ENCODE data around the gene RING1.

The RING1 gene

GRCh38 chr6:33172688-33173534 lies 35.4 kb upstream of the RING1 start:
- no peak for DNase-seq

DNA sequence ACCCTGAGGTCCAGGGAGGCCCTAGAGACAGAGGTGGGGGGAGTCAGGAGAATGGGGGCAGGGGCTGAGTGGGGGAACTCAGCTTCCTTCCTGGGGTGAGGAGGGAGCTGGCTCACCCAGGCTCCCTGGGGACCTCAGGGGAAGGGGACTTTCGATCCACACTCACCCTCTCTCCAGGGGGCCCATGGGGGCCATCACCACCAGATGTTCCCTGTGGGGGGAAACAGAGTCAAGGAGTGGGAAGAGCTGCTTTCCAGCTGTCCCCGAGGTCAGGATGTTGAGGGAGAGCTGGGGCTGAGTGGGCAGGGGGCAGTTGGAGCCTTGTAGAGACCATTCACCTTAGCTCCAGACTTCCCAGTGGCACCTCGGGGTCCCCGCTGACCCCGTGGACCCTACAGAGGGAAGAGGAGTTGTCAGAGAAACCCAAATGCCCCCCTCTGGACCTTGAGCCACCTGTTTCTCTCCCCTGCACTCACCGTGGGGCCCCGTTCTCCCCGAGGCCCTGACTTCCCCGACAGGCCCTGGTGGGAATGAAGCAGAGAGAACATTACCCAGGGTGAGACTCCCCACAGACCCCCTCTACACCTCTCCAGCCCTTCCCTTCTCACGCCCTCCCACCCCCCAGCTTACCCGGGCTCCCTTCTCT lies 34.6 kb upstream of the RING1 start:
- DNase-seq: no peak

GRCh38 chr6:33174784-33175183 lies 33.5 kb upstream of the RING1 start:
- no peak for DNase-seq

DNA sequence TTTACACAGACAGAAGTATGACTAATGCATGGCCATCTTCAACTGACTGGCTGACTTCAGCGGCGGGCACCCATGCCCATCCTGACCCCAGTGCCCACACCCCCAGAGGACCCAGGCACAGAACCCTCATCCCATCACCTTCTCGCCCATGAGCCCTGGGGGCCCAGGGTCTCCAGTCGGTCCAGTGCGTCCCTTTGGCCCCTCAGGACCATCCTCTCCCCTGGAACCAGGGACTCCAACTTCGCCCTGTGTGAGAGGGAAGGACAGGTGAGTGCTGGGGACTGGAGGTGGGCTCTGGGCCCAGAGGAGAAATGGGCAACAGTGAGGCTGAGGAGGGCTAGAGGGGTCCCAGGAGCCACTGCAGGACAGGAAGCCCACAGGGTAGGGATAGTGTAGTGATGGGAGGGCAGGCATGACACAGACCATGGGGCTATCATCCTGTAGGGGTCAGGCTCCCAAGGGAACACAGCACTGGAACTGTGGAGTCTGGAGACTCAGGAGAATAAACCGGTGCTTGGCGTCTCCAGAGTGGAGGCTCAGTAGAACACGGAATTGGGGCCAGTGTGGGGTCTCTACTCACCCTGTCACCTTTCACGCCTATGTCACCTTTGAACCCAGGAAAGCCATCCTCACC lies 32.7 kb upstream of the RING1 start:
- no peak for DNase-seq

- no peak for DNase-seq
Observed at GRCh38 chr6:33176906-33177305, 31.4 kb upstream of the RING1 start.

DNA sequence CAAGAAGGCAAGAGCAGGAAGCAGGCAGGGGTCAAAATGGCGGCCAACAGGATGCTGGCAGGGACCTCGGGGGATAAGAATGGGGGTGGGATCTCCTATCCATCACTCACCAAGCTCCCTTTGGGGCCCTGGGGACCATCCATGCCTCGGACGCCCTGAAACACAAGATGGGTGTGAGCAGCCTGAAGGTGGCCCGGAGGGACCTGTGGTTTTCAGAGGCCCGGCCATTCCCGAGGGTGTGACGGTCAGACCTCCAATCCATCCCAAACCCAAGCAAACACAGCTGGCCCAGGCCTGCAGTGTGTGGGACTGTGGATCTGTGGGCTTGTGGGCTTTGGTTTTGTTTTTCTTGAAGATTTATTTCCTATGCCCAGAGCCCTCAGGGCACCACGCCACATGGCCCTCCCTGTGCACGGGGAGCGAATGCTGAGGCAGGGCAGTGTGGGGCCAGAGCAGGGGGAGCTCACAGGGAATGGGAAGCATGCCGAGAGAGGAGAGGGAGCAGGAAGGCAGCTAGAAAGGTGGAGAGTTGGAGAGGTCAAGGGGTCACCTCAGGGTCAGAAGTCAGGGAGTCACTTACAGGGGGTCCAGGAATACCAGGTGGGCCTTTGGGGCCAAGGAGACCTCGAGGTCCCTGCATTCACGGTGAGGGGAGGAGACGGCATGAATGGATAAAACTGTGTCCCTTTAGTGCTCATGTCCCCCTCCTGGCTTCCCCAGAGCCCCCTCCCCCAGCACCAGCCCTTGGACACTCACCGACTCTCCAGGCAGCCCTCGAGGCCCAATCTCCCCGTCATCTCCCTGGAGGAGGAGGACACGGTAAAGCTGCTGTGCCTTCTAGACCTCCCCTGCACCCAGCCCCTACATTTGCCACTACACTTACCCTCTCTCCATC lies 30.5 kb upstream of the RING1 start:
- DNase-seq: no peak

- no peak for DNase-seq
Observed at GRCh38 chr6:33178755-33179475, 29.4 kb upstream of the RING1 start.

DNA sequence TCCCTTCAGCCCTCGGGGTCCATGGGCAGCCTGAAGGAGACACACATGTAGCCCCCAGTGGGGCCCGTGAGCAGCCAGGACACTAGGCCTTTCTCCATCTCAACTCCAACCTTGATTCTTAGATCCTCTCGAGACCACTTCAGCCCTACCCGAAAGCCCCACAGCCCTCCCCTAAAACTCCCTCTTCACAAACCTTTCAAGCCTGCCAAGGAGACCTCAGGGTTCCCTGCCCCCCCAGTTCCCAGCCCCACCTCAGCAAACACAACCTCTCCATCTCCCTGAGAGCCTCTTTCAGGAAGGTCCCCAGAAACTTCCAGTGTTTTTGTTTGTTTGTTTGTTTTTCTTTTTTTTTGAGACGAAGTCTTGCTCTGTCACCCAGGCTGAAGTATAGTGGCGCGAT lies 27.2 kb upstream of the RING1 start:
- no peak for DNase-seq

GRCh38 chr6:33183071-33183683 lies 25.1 kb upstream of the RING1 start:
- DNase-seq: no peak

DNA sequence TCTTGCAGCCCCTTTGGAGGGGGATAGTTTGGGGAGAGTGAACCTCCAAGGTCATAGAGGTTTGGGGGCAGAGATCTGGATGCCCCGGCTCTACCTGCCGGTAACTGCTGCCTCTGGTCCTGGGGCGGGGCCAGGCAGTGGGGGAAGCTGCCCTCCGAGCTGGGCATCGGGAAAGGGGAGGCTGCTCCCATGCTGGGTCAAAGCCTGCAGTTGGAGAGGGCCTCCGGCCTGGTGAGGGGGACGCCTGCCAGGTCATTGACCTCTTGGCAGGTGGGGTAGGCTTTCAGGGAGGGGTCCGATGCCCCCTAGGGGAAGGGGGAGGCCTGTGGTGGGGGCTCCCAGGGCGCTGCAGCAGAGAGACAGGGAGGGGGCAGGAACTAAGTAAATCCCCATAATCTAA lies 23.1 kb upstream of the RING1 start:
- no peak for DNase-seq

- DNase-seq: no peak
Observed at GRCh38 chr6:33185654-33186187, 22.6 kb upstream of the RING1 start.

GRCh38 chr6:33187809-33188208 lies 20.5 kb upstream of the RING1 start:
- DNase-seq: no peak

GRCh38 chr6:33189164-33189563 lies 19.1 kb upstream of the RING1 start:
- DNase-seq: no peak

DNA sequence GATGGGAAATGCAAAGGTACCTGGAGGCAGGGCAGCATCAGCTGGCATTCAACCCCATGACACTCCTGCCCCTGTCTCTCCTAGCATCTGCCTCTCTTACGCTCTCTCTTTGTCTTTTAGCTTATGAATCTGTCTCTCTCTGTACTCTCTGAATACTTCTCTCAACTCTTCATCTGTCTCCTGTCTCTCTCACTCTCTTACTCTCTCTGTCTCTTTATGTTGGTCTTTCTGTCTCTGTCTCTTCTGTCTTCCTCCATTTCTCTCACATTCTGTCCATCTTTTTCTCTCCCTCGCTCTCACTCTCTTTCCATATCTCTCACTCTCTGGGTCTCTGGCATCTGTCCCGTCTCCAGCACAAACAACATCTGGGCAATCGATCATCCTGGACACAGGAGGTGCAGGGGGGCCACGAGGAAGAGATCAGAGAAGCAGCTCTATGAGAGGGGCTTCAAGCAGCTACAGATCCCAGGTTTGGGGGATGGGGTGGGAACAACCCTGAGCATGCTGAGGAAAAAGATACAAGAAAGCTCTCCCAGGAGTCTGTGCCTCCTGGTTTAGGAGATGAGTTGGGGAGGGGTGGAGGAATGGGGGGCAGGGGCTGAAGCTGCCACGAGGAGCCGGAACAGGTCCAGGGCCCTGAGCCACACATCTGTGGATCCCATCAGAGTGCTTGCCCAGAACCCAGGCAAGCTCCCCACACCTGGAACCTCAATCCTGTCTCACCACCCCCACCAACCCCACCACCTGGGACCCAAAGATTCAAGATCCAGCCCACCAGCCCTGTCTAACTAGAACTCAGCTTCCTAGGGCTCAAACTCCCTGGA lies 18.5 kb upstream of the RING1 start:
- DNase-seq: no peak

DNA sequence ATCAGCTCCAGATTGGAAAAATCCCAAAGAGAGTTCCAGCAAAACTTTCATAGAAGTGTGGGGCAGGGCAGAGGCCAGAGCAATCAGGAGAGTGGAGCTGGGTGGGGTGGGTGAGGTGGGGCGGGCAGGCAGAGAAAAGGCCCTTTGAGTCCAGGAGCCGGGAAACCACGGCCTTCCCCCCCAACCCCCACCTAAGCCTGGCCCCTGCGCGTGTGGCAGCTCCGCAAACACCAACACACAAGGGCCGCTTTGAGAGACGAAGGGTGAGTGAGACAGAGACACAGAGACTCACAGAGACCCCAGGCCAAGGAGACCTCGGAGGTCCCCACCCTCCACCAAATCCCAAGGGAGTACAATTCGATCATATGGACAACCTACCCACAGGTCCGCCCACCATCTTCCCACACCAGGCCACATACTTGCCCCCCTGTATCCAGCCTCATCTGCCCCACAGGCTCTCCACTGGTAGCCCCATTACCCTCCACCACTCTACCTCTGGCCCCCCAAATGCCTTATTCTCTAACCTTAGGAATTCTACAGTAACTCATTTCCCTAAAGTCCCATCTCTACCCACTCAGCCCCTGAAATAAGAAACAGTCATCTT lies 17.7 kb upstream of the RING1 start:
- no peak for DNase-seq

DNA sequence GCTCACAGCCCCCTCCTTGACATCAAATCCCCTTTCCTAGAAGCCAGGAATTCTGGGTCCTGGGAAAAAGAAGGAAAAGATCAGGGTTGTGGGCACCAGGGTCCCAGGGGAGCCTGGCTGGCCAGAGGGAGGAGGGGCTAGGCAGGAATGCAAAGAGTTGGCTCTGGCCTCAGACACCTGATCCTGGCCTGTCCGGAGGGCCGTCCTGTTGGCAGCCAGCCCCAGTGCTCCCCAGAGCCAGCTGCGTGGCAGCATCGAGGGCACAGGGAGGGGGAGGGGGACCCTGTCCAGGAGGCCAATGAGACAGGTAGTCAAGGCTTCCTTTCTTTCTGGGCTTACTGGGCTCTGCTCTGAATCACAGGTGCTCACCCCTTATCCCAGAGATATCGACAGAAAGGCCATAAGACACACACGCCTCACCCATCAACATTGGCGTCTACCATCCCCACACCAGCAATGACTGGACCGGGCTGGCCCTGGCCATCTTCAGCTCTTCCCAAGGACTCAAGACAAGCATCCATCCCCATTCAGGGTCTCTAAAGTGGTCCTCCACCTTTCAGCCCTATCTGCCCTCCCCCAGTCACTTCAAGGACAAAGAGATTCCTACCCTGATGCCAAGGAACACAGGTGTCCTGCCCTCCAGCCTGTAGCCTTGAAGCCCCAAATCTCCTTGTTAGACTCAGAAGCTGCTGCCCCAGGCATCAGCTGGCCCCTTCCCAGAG lies 16.8 kb upstream of the RING1 start:
- no peak for DNase-seq

DNA sequence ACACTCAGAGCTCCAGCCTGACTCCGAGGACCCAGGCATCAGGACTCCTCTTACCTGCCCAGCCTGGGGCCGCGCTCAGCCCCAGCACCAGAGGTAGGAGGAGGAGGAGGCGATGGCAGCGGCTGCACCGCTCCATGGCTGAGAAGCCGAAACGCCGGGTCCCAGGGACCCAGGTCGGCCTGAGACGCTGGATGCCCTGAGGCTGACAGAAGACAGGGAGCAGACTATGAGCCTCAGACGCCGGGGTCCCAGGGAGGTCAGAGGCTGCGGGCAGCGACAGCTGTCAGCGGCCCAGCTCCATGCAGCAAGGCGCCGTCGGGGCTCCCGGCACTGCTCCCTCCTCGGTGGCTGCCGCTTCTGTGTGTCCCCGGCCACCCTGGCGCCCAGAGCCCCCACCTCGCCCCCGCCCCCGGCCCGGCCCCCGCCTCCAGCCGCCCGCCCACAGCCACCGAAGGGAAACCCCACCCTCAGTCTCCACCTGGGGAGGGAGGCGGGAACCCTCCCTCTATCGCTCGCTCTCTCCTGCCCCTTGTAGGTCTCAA lies 16.1 kb upstream of the RING1 start, which contains the start of gene COL11A2:
Gene COL11A2 (minus strand): TSS at position 363 of the 542 bp plus-strand sequence. CDS start 227 bp downstream, at position 136.
- no peak for DNase-seq

GRCh38 chr6:33192671-33193602 lies 15.4 kb upstream of the RING1 start:
- peak; percentile 20 for DNase-seq

Measured in NCI-H1436 (cell line).